Coronary artery (tissue), 2 donors: ENCODE data around the gene ZNF431.
"Not testable (repeated sequence)": the region's sequence is repeated elsewhere in the genome, so short reads cannot be mapped to it uniquely, and the experiment has no call there.

Source experiments
- DNase-seq: peaks from one replicate; pipeline ENCODE4 v3.0.0-alpha.2; 2017; ENCODE audit warnings: low spot score
- H3K27ac ChIP-seq, 2 donors: fragments of 200-600 bp; sonication (generic); one replicate each; pipeline ENCODE4 v1.5.1; 2016 to 2019
- H3K4me3 ChIP-seq: fragments of 200-600 bp; sonication (generic); 2 replicates; pipeline ENCODE4 v1.5.1; 2016; ENCODE audit warnings: mild to moderate bottlenecking, moderate library complexity
- TF ChIP-seq, protein P1 (sequence below): fragments of 200-600 bp; sonication (generic); IDR thresholded peaks from one replicate; pipeline ENCODE4 v1.5.1; 2019; ENCODE audit warnings: antibody characterized with exemption

The ZNF431 gene

DNA sequence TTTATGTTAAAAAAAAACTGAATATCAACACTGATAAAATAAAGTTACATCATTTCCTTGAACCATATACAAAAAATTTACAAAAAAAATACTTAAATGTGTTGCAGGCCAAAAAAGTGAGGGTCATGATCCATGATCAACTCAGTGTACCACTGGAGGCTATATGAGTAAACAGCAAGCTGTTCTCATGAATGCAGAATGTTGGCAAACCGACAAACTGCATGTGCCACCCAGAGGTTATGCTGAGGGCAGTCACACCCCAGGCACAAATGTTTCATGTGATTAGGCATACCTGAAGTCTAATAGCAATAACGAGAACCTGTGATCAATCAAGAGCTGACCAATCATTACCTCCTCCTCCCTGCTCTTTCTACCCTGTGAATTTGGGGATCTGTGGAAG lies 91.9 kb downstream of the ZNF431 start:
- Histone ChIP-seq H3K27ac (no peak overlapping the region), H3K4me3 (no peak overlapping the region)
- TF ChIP-seq, protein P1, sequence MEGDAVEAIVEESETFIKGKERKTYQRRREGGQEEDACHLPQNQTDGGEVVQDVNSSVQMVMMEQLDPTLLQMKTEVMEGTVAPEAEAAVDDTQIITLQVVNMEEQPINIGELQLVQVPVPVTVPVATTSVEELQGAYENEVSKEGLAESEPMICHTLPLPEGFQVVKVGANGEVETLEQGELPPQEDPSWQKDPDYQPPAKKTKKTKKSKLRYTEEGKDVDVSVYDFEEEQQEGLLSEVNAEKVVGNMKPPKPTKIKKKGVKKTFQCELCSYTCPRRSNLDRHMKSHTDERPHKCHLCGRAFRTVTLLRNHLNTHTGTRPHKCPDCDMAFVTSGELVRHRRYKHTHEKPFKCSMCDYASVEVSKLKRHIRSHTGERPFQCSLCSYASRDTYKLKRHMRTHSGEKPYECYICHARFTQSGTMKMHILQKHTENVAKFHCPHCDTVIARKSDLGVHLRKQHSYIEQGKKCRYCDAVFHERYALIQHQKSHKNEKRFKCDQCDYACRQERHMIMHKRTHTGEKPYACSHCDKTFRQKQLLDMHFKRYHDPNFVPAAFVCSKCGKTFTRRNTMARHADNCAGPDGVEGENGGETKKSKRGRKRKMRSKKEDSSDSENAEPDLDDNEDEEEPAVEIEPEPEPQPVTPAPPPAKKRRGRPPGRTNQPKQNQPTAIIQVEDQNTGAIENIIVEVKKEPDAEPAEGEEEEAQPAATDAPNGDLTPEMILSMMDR = no peak
- DNase-seq = no peak

DNA sequence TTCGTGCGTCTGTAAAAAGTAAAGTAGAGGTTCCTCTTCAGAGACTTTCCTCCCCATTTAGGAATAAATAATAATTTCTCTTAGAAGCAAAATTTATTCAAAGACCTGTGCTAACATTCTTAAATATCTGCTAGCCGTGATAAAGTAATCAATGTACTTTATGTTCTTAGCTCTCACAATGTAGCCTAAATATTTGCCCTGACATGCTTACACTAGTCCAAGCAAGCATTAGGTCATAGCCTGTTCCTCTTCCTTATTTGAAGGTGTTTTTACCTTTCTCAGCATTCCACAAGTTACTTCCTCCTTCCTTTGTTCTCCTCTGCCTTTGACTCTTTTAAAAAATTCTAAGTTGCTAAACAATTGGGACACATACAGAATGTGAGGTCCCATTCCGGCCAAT lies 94.9 kb downstream of the ZNF431 start:
- not testable (repeated sequence) for DNase-seq, H3K4me3 ChIP-seq, H3K27ac ChIP-seq

DNA sequence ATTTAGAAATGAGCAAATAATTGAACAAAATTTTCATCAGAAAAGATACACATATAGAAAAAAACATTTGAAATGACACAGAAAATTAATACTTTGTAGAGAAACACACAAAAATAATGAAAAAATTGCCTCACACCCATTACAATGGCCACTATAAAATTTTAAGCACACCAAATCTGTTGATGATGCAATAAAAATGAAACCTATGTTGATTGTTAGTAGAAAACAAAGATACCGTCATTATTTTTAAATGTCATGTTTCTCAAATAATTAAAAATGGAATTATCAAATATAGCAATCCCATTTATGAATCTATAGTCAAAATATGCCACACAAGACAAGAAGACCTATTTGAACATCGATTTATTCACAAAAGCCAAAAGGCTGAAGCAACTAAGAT lies 96.8 kb downstream of the ZNF431 start:
- TF ChIP-seq, protein P1 = no peak
- H3K4me3 ChIP-seq = no peak overlapping the region
- no peak for DNase-seq
- no peak overlapping the region for H3K27ac ChIP-seq
